ENCODE measurements around the gene LYPD6.

Gene LYPD6

DNA sequence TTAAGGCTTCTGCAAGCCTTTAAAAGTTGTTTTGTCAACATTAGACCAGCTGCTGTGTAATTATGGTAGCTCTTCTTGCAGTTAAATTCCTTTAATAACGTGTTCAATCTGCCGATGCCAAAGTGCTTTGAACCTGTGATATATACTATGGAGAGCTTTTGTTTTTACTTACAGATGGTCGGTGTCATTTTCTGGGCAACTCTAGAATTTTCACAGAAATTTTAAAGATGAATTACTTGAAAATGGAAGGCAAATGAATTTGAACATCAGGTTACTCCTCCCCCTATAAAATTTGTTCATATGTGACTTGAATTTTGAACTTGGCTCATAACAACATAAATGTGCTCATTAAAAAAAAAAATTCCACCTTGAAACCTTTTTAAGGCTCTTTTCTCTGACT, 23.0 kb downstream of the LYPD6 start:
- DNase-seq, result no peak

GRCh38 chr2:149355716-149356422, 25.5 kb downstream of the LYPD6 start:
- DNase-seq, result no peak

GRCh38 chr2:149357058-149357457, 26.7 kb downstream of the LYPD6 start:
- DNase-seq, result no peak

DNA sequence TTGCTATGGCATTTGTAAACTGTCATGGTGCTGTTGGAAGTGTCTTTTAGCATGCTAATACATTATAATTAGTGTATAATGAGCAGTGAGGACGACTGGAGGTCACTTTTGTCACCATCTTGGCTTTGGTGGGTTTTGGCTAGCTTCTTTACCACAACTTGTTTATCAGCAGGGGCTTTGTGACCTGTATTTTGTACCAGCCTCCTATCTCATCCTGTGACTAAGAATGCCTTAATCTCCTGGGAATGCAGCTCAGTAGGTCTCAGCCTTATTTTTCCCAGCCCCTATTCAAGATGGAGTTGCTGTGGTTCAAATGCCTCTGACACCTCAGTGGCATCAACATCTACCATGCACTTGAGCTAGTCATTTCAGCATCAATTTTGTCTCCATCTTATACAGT, 29.7 kb downstream of the LYPD6 start:
- DNase-seq, result no peak

DNA sequence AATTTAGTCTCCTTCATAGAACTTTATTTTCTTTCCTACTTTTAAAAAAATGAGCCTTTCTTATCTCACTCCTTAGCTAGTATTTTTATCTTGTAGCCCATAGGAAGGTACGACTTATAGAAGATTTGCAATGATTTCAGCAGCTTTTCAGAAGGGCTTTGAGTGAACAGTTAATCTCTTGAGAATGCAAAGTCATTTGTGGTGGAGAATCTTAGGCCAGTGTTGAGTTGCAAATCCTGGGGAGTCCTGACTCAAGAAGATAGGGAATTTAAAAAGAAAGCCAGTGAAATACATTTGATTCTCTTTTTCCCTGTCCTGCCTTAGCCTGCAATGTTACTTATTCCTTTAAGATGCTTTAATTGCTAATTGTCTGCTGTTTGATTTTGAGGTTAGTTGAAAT, 33.6 kb downstream of the LYPD6 start:
- DNase-seq, result no peak

- DNase-seq, result no peak
Measured at GRCh38 chr2:149364839-149365238, 34.5 kb downstream of the LYPD6 start.

DNA sequence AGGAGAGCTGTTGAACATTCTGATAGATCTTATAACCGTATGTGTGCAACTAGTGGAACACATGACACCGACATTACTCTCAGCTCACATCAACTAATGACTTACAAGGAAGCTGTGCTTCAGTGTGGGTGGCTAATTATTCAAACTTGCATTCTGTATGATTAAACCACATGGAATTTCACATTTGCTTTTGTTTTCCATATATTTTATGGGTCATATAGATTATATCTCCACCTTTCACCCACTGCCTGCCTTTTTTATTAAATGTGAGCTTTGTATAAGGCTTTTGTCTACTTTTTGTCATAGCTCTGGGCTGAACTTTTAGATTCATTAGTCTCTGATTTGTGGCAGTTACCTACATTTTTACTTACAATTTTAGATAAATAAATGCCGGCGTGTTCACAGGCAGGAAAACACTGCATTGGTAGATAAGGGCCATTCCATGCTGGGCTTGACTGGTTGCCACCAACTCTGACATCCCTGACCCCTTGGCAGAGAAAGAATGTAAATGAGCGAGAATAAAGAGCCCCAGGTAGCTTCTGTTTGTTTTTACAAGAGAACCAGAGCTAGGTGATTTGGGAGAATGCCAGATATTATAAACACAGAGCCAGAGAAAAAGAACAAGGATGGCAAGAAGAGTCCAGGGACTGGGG, 35.7 kb downstream of the LYPD6 start:
- no peak for DNase-seq

GRCh38 chr2:149370061-149370775, 39.8 kb downstream of the LYPD6 start:
- DNase-seq, result no peak

GRCh38 chr2:149371476-149371875, 41.1 kb downstream of the LYPD6 start:
- no peak for DNase-seq

DNA sequence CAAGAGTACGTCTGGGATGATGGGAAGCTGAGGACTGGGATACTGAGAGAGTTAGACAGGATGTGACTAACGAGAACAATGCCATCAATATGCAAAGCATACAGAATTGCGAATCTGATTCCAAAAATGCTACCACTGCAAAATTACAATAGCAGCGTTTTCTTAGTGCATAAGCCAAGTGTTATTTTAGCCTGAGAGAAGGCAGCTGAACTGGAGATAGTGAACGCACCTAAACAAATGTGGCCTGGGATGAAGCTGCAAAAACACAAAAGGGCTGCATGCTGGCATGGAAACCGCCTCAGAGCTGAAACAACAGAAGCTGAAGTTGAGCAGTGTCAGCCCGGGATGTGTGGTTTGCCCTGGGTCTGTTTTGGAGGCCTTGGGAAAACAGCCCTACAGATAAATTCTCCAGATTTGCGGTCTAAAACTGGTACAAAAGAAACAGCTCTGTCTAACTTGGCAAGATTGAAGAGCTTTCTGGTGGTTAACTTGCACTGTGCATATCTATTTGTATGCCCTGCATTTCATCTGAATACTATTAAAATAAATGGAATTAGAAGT, 45.5 kb downstream of the LYPD6 start:
- no peak for DNase-seq

- DNase-seq, result no peak
Measured at GRCh38 chr2:149380205-149380604, 49.8 kb downstream of the LYPD6 start.

- DNase-seq, result no peak
Measured at GRCh38 chr2:149383340-149383739, 53.0 kb downstream of the LYPD6 start.

DNA sequence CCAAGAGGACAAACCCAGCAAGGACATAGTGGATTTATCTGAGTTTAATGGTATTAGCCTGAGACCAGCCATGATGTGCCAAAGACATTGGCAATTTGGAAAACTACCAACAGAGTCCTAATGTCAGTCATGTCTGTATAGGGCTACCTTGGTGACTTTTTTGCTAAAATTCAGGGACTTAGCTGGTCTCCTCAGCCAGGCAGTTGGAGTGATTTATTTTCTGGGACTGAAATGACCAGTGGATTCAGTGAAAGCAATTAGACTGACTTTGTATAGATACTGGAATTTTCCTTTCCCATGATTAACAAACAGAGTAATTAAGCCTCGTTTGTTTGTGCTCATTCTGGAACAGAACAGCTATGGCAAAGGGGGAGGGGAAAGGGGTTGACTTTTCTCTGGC, 55.0 kb downstream of the LYPD6 start:
- DNase-seq, result no peak

DNA sequence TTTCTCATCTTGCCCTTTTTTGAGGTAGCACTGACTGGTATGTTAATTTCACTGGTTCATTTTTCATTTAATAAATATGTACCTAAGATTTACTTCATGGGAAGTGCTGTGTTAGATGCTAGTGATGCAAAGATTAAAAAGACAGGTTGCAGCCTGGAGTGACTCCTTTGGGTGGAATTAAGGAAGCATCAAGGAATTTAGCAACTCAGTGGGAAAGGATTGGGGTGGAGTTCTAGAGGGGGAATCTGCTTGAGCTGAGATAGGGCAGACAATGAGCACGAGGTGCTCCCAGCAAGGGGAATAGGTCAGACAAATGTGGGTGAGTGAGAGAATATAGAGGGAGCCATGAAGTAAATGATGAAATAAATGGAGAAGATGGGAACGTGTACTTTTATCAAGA, 57.0 kb downstream of the LYPD6 start:
- no peak for DNase-seq

- no peak for DNase-seq
Measured at GRCh38 chr2:149388120-149388816, 57.9 kb downstream of the LYPD6 start.

GRCh38 chr2:149389506-149390167, 59.2 kb downstream of the LYPD6 start:
- DNase-seq, result no peak

DNA sequence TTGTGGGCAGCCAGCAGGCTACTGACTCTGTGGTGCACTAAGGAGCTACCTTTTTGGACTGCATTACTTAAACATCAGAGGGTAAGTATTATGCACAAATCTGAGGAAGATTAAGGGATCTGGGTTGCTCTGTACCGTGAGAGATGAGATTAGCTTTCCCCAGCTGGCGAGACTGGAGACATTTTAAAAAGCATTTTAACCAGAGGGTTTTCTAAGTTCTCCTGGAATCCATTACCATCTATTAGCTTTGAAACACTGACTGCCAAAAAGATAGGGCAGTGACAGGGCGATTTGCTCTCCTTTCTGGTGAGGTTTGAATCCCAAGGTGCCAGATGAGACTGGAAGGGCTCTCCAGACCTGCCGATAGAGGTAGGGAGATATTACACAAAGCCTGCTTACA, 63.2 kb downstream of the LYPD6 start:
- no peak for DNase-seq

GRCh38 chr2:149394864-149395263, 64.5 kb downstream of the LYPD6 start:
- no peak for DNase-seq

GRCh38 chr2:149399934-149400615, 69.7 kb downstream of the LYPD6 start:
- DNase-seq, result no peak

DNA sequence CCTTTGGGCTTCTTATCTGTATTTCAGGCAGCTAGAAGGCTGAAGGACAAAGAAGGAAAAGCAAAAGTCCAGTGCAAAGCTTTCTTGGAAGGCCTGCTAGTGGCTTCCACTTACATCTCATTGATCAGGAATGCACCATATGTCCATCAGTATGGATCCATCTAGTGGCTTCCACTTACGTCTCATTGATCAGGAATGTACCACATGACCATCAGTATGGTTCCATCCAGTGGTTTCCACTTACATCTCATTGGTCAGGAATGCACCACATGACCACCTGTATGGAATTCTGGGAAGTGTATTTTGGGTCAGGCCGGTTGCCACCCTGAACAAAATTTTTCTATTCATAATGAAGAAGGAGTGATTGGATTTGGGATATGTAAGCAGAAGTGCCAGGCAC, 70.6 kb downstream of the LYPD6 start:
- no peak for DNase-seq

DNA sequence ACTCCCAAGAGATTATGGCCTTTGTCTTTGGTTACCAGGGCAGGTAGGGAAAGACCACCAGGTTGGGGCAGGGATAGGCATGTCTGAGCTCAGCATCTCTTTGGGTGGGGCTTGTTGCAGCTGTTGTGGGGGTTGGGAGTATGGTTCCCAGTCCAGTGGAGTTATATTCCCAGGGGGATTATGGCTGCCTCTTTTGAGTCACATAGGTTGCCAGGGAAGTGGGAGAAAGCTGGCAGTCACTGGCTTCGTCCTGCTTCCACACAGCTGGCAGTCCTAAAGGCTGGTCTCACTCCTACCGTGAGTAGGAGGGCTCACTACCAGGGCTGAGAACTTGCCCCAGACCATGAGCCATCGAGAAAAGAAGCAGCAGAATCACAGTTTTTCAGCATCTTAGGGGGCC, 79.1 kb downstream of the LYPD6 start:
- no peak for DNase-seq
